Left forelimb (tissue), 1 donor: ENCODE results near the gene C6orf52.
"Not testable (repeated sequence)": the region's sequence is repeated elsewhere in the genome, so short reads cannot be mapped to it uniquely, and the experiment has no call there.

ENCODE experiments used
- DNase-seq: peaks from one replicate; pipeline ENCODE4 v3.0.0-alpha.2; 2018; ENCODE audit warnings: low spot score

C6orf52 gene

DNA sequence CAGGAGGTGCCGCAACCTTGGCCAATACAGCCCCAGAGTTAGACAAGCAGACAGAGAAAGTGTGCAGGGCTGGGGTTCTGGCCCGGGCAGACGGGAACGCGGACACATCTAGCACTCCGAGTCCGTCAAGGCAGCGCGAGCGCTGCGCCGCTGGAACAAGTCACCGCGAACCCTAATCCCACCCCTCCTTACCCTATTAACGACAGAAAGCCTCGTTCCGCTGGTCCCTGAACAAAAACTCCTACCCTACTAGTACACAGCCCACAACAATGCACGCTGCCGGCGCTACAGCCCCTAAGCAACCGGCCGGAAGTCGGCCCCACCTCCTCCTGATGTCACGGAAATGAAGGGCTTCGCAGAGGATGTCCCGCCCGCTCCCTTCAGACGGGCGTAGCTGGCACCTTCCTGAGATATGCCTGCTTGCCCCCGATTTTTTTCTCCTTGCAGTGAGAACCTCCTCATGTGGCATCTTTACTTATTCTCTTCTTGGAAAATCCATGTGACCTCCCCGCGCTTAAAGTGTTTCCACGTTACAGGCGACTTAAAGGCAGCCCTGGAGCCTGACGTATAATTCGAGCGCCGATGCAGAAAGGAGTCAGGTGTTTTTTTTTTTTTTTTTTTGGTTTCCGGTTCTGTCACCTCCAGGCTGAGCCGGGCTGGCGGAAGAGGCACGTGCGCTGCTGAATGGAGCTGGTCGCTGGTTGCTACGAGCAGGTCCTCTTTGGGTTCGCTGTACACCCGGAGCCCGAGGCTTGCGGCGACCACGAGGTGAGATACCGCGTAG lies at the start of gene C6orf52, which contains the start of gene PAK1IP1:
TSS of gene C6orf52 (minus strand) at position 315 of the 784 bp plus-strand sequence. CDS start 7,066 bp downstream, outside the sequence.
TSS of gene PAK1IP1 (plus strand) at position 671 of the 784 bp plus-strand sequence. CDS start at position 685, 14 bp downstream.
- DNase-seq, result peak; percentile 97

DNA sequence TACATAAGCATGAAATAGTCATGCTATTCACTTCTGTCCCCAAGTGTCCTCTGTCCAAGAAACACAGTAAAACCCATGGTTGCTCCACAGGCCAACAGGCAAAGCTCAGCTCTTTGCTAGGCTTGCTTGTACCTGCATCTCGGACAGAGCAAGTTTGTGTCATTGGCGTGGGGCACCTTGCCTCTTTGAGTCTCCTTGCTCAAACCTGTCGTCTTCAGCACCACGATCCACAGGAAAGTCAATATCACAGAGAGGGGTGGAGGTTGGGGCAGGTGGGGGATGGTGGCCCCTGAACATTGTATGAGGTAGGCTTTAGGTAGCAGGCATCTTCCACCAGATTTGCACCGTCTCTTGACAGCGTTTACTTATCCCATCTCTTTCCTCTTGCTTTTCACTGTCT lies 49.1 kb upstream of the C6orf52 start:
- DNase-seq, result no peak

DNA sequence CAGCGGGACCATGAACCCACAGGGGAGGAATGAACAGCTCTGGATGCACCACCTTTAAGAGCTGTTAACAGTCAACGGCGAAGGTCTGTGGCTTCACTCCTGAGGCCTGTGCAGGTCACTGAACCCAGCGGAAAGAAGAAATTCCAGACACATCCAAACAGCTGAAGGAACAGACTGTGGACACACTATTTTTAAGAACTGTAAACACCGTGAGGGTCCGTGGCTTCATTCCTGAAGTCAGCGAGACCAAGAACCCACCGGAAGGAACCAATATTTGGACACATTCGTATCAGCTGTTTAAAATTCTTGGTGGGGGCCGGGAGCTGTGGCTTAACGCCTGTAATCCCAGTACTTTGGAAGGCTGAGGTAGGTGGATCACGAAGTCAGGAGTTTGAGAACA lies 47.8 kb upstream of the C6orf52 start:
- no peak for DNase-seq

DNA sequence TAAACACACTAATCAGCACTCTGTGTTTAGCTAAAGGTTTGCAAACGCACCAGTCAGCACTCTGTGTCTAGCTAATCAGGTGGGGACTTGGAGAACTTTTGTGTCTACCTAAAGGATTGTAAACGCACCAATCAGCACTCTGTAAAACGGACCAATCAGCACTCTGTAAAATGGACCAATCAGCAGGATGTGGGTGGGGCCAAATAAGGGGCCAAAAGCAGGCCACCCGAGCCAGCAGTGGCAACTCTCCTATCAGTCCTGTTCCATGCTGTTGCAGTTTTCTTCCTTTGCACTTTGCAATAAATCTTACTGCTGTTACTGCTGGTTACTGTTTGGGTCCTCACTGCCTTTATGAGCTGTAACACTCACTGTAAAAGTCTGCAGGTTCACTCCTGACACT lies 47.2 kb upstream of the C6orf52 start:
- not testable (repeated sequence) for DNase-seq

DNA sequence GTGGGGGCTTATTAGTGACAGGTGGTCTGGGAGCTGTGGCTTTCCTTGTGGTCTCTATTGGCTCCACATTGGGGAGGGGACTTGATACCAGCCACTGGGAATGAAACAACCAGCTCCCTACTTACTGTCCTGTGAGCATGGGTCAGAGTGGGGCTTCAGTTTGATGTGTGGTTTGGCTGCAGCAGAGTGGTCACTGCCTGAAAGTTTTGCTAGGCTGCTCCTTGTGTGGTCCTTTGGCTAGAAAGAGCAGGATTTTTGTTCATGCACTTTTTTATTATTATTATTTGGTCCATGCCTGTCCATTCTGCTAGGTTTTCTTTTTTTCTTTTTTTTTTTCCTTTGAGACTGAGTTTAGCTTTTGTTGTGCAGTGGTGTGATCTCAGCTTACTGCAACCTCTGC lies 45.6 kb upstream of the C6orf52 start:
- no peak for DNase-seq

DNA sequence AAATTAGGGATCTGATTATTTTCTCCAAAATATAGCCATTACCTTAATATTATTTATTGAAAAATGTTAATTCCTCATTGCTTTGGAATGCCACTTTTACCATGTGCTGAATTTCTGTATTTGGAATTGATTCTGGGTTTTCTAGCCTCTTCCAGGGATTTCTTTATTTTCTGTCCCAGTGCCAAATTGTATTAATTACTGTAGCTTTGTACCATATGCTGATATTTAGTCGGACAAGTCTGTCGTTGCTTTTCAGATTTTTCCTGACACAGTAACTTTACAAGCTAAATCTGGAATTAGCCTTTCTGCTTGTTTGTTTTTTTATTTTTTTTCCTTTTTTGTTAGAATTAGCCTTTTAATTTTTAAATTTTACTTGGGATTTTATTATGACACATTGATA lies 42.3 kb upstream of the C6orf52 start:
- DNase-seq, result no peak

DNA sequence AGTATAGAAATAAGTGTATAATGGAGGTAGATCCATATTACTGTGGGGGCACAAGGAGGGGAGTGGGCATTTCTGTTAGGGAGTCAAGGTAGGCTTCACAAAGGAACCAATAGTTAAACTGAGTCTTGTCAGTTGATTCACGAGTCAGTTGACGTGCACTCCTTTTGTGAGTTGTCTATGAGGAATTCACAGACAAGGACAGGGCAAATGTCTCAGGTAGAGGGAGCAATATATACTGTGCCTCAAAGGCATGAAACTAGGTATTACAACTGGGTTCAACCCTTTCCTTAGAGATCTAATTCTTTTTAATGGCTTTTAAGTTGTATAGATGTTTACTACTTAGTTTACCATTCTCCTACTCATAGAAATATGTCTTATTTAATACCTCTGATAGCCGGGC lies 39.4 kb upstream of the C6orf52 start:
- no peak for DNase-seq

DNA sequence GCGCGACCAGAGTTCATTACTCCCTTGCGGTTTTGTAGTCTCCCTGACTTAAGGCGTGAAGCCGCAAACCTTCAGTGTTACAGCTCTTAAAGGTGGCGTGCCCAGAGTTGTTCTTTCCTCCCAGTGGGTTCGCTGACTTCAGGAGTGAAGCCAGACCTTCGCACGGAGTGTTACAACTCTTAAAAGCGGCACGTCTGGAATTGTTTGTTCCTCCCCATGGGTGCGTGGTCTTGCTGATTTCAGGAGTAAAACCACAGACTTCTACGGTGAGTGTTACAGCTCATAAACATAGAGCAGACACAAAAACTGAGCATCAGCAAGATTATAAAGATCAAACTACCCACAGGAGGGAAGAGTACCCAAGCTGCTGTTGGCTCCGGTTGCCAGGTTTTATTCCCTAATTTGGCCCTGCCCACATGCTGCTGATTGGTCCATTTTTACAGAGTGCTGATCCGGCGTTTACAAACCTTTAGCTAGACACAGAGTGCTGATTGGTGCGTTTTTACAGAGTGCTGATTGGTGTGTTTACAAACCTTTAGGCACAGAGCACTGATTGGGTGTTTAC lies 38.8 kb upstream of the C6orf52 start:
- DNase-seq, result no peak

DNA sequence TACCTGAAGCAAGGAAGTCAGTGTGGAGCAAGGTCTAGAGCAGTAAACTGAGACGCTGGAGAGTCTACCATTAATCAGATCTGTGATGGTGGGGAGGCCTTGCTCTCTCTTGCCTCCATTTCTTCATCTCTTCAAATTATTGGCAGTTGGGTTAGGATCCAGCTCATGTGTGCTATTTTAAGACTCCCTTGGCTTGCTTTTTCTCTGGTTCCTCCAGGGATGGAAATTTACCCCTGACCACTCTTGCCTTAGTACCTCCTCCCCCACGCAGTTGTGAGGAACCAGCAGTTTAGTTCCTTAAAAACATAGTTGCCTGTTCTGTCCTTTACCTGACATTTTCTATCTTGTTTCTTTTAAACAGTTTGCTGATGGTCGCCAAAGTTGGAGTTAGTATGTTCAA lies 35.8 kb upstream of the C6orf52 start:
- DNase-seq, result no peak

DNA sequence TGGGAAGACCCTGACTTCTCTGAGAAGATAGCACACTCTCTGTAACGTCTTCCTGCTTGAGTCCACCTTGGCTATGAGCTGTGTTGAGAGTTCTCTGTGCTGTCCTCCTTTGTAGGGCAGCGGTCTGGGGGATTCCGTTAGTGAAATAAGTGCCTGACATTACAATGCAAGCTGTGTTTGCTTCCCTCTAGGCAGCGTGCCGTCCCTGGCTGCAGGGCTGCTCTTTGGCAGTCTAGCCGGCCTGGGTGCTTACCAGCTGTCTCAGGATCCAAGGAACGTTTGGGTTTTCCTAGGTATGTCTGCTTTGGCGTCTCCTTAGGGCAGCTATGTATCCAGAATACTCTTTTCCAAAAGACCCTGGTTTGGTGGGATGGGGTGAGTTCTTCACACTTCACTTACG lies 31.3 kb upstream of the C6orf52 start:
- DNase-seq, result no peak

DNA sequence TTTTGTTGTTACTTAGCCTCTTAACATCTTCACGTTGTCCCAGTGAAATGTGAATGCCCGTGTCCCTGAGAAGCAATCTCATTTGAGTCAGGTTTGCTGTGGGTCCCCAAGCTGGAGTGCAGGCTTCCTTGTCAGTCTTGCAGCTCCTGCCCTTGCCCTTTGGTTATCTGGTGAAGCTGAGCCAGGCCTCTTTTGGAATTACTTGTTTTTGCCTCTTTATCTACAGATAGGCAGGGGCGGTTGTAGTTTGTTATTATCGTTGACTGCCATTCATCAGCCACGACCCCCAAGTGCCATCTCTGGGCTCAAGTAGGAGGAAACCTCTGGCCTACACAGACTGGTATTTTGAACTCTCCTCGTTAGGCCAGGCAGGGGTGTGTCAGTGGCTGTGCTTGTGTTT lies 30.6 kb upstream of the C6orf52 start:
- no peak for DNase-seq

DNA sequence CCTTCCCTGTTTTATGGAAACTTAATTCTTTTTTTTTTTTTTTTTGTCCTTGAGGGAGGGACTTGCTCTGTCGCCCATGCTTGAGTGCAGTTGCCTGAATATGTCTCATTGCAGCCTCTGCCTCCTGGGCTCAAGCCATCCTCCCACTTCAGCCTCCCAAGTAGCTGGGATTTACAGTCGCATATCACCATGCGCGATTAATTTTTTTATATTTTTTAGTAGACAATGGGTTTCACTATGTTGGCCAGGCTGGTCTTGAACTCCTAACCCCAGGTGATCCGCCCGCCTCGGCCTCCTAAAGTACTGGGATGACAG lies 29.1 kb upstream of the C6orf52 start:
- no peak for DNase-seq

DNA sequence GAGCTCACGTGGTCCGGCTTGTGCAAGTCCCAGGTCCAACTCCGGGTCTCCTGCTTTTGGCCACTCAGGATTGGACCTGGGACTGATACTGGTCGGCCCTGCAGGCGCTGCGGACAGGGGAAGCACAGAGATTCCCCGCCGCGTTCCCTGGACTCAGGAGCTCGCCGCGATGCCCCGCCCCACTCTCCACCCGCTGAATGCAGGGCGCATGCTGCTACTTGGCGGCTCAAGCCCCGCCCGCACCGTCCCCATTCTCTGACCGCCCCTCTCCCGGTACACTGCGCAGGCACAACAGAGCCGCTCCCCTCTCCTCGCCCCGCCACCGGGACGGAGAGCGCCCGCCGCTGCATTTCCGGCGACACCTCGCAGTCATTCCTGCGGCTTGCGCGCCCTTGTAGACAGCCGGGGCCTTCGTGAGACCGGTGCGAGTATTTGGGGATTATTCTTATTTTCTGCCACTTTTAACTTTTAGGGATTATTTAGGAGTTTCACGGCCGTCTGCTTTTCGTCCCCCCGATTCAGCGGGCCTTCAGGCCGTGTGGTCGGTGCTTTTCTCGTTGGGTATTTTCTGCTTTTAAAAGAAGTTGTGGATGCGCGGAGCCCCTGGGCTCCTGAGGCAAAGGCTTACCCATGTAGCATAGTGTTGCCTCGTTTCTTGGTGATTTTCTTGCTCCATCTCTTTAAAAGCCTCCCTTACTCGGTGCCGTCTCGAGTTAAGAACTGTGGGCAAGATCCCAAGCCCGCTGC lies 28.6 kb upstream of the C6orf52 start, which contains the start of gene TMEM14C:
TSS of gene TMEM14C (plus strand) at position 251 of the 747 bp plus-strand sequence. CDS start 1,544 bp downstream, outside the sequence.
- peak; percentile 99 for DNase-seq

DNA sequence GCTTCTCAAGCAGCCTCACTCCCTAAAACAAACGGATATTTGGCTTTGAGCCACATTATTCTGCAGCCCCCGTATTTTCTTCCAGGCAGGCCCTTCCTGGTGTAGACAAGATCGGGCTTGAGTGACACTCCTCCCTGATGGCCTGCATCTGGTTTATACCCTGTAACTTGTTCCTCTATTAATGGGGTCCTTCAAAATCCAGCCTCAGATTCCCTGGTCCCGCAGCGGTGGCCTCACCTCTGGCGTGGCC lies 28.1 kb upstream of the C6orf52 start:
- no peak for DNase-seq

DNA sequence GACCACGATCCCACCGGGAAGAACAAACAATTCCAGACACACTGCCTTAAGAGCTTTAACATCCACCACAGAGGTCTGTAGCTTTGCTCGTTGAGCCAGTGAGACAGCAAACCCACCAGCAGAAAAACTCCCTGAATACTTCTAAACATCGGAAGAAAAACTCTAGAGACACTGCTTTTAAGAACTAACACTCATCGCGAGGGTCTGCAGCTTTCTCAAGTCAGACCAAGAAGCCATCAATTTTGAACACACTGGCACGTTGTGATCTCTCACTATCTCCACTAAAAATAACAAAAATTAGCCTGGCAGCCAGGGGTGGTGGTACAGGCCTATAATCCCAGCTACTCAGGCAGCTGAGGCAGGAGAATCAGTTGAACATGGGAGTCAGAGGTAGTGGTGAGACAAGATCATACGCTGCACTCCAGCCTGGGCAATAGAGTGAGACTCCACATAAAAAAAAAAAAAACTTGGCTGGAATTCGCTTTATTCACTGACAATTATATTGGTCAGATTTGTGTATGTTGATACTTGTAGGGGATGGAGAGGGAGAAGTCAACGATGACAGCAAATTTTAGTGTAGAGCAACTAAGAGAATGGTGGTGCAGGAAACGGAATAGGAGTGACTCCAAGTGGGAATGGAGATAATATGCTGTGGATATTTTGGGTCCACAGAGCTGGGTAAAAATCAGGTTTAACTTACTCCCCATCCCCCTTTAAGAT lies 27.6 kb upstream of the C6orf52 start:
- DNase-seq, result no peak

DNA sequence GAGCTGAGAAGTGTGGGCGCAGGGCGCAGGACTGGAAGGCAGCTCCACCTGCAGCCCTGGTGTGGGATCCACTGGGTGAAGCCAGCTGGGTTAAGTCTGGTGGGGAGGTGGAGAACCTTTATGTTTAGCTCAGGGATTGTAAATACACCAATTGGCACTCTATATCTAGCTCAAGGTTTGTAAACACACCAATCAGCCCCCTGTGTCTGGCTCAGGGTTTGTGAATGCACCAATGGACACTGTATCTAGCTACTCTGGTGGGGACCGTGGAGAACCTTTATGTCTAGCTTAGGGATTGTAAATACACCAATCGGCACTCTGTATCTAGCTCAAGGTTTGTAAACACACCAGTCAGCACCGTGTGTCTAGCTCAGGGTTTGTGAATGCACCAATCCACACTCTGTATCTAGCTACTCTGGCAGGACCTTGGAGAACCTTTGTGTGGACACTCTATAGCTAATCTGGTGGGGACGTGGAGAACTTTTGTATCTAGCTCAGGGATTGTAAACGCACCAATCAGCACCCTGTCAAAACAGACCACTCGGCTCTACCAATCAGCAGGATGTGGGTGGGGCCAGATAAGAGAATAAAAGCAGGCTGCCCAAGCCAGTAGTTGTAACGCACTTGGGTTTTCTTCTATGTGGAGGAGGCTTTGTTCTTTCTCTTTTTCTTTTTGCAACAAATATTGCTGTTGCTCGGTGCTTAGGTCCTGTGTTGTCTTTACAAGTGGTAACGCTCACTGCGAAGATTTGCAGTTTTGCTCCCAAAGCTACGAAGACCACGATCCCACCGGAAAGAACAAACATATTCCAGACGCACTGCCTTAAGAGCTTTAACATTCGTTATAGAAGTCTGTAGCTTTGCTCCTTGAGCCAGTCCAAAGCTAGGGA lies 26.8 kb upstream of the C6orf52 start:
- DNase-seq, result not testable (repeated sequence)

DNA sequence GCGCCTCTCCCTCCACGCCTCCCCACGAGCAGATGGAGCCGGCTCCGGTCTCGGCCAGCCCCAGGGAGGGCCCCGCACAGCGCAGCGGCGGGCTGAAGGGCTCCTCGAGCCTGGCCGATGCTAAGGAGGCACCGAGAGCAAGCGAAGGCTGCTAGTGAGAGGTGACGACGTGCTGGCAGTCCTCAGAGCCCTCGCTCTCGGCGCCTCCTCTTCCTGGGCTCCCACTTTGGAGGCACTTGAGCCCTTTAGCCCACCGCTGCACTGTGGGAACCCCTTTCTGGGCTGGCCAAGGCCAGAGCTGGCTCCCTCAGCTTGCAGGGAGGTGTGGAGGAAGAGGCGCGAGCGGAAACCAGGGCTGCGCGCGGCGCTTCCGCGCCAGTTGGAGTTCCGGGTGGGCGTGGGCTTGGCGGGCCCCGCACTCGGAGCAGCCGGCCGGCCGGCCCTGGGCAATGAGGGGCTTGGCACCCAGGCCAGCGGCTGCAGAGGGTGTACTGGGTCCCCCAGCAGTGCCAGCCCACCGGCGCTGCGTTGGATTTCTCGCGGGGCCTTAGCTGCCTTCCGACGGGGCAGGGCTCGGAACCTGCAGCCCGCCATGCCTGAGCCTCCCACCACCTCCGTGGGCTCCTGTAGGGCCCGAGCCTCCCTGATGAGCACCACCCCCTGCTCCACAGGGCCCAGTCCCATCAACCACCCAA lies 26.0 kb upstream of the C6orf52 start:
- DNase-seq, result peak; percentile 75

DNA sequence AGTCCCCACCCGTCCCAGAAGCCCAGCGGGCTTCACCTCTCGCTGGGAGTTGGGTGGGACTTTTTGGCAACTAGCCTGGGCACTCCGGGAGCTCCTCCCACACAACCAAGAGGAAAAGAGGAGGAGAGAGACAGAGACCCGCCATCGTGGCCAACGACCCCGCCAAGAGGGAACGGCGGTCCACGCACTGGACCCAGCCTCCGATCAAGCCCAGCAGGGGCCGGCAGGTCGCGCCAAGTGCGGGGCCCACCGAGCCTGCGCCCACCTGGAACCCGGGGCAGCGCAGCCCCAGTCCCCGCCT lies 25.5 kb upstream of the C6orf52 start:
- peak; percentile 73 for DNase-seq

DNA sequence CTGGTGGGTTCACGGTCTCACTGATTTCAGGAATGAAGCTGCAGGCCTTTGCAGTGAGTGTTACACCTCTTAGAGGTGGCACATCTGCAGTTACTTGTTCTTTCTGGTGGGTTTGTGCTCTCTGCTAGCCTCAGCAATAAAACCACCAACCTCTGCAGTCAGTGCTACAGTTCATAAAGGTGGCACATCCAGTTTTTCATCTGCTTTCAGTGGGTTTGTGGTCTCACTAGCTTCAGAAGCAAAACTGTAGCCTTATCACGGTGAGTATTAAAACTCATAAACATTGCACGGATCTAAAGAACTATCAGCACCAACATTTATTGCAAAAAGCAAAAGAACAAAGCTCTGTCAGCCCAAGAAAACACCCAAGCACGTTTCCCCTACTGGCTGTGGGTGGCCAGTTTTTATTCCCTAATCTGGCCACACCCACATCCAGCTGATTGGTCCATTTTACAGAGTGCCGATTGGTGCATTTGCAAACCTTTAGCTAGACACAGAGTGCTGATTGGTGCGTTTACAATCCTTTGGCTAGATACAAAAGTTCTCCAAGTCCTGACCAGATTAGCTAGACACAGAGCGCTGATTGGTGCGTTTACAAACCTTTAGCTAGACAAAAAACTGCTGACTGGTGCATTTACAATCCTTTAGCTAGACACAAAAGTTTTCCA lies 25.0 kb upstream of the C6orf52 start:
- DNase-seq, result no peak

DNA sequence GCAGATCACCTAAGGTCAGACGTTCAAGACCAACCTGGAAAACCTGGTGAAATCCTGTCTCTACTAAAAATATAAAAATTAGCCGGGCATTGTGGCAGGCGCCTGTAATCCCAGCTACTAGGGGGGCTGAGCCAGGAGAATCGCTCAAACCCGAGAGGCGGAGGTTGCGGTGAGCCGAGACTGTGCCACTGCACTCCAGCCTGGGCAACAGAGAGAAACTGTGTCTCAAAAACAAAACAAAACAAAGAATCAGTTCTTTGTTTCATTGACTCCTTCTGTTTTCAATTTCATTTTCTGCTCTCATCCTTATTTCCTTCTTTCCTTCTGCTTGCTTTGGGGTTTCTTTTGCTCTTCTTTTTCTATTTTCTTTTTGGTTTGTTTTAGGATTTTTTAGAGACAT lies 19.5 kb upstream of the C6orf52 start:
- no peak for DNase-seq

DNA sequence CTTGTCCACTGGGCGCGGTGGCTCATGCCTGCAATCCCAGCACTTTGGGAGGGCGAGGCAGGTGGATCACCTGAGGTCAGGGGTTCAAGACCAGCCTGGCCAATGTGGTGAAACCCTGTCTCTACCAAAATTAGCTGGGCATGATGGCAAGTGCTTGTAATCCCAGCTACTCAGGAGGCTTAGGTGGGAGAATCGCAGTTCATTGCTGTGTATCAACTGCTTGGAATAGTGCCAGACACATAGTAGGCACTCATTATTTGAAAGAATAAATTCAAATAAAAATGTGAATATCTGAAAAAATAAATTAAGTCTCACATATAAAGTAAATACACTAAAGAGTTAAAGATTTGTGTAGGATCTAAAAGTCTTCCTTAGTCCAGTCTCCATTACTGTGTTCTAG lies 2.2 kb upstream of the C6orf52 start:
- no peak for DNase-seq
